HK-2 (cell line): ENCODE results near the gene PITPNC1.
"Not testable (repeated sequence)": the region's sequence is repeated elsewhere in the genome, so short reads cannot be mapped to it uniquely, and the experiment has no call there.

Experiments used
- DNase-seq: peaks from one replicate; pipeline ENCODE4 v3.0.0-alpha.2; 2018; ENCODE audit not compliant: unreplicated experiment

The PITPNC1 gene

GRCh38 chr17:67489273-67489672, 112.2 kb downstream of the PITPNC1 start:
- no peak for DNase-seq

DNA sequence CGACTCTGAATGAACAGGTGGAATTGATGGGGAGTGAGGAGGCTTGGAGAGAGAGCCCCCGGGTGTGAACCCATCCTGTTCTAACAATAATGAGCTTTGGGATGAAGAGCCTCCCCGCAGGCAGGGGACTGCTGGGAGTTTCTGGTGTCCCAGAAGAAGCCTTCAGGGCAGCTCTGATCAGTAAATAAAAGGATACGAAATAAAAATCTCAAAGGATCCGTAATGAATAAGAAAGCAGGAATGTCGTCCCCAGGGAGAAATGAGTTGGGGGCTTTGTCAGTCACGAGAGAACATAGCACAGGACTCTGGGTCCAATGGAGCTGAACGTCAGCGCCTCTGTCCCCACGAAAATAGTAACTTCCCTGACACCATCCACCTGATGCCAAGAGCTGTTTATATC, 113.4 kb downstream of the PITPNC1 start:
- DNase-seq, result no peak

GRCh38 chr17:67491009-67491680, 114.1 kb downstream of the PITPNC1 start:
- peak; percentile 75 for DNase-seq

DNA sequence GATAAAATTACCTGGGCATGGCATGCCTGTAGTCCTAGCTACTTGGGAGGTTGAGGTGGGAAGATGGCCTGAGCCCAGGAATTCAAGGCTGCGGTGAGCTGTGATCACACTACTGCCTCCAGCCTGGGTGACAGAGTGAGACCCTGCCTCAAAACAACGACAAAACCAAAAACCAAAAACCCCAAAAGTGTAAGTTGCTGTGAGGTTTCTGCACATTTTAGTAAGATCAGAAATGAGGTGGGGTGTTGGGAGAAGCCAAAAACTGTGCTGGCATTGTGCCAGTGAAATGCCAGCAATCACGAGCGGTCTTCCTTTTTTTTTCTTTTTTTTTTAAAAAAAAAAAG, 114.6 kb downstream of the PITPNC1 start:
- DNase-seq, result no peak

GRCh38 chr17:67492251-67492740, 115.2 kb downstream of the PITPNC1 start:
- DNase-seq, result no peak

DNA sequence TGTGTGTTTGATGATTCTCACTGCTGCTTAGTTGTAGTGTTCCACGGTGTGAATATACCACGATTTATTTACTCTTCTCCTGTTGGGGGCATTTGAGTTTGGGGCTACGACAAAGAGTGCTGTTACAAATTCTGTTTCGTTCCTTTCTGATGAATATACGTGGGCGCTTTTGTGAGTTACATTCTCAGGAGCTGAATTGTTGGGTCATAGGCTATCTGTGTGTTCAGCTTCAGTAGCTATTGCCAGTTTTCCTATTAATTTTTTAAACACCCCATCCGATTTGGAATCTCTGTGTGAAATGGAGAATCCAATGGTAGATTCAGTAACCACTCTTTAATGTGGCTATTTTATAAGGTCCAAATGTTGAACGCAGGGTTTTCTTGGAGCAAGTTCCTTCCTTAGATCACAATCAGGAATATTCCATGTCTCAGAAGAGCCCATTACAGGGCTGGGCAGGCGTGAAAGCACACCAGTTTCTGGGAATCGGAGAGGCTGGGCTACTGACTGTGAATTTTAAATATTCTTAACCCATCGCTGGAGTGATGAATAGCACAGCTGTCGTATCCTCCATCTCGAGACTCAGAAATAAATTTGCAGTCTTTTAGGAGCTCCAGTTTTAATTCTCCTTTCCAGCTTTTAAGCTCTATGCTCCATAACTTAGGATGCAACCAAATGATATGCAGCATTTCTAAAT, 115.9 kb downstream of the PITPNC1 start:
- DNase-seq, result no peak

- DNase-seq, result no peak
Observed at GRCh38 chr17:67493812-67494211, 116.7 kb downstream of the PITPNC1 start.

- not testable (repeated sequence) for DNase-seq
Observed at GRCh38 chr17:67495534-67495933, 118.5 kb downstream of the PITPNC1 start.

GRCh38 chr17:67496286-67496685, 119.2 kb downstream of the PITPNC1 start:
- DNase-seq, result no peak

DNA sequence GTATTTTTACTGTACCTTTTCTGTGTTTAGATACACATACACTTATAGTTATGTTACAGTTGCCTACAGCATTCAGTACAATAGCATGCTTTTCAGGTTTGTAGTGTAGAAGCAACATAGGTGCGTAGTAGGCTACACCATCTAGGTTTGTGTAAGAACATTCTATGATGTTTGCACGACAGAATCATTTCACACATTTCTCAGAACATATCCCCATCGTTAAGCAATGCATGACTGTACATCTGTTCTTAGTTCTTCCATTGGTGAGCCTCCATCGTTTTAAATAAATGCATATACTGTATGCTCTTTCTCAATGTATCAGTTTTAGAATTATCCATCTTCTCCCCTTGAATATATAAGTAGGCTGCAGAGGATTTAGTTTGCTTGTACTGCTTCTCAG, 122.6 kb downstream of the PITPNC1 start:
- no peak for DNase-seq

DNA sequence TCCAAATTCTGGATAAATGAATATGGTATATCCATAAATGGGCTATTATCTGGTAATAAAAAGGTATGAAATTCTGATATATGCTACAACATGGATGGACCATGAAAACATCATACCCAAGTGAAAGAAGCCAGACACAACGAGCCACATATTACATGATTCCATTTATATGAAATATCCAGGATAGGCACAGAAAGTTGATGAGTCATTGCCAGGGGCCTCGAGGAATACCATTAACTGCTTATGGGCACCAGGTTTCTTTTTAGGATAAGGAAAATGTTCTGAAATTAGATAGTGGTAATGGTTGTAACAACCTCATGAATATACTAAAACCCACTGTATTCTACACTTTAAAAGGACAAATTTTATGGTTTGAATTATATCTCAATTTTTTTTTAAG, 123.2 kb downstream of the PITPNC1 start:
- no peak for DNase-seq

GRCh38 chr17:67500677-67501300, 123.7 kb downstream of the PITPNC1 start:
- DNase-seq, result no peak

- DNase-seq, result no peak
Observed at GRCh38 chr17:67502151-67502550, 125.1 kb downstream of the PITPNC1 start.

DNA sequence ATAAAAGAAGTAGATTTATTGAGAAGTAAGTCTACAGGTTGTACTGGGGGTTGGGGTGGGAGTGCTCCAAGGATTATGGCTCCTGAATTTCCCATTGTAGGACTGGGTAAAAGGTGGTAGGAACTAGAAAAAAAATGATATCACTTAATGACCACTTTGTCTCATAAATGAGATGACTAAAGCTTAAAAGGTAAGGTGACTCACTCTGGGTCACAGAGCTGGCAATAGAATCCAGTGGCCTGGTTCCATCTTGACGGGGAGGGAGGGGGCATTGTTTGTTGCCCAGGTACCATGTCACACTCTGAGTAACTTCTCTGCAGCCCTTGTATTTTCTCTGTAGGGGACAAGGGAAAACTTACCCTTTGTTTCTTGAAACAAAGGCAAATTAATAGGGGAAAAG, 126.1 kb downstream of the PITPNC1 start:
- peak; percentile 22 for DNase-seq

GRCh38 chr17:67503739-67504138, 126.7 kb downstream of the PITPNC1 start:
- DNase-seq, result no peak

DNA sequence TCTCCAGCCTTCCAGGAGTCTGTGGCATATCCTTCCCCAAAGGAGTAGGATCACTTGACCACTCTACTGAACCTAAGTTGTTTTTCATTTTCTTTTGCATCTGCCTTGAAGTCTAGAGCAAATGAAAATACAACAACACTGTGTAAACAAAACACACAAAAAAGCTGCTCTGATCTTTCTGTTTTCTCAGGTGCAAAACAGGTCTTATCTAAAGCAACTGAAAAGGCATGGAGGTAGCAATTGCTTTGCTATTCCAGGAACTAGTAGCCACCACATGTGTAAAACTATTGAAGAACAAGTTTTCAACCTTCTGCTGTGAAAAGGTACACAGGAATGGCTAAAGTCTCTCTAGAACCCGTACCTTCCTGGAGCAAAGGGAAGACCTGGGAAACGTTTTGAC, 127.1 kb downstream of the PITPNC1 start:
- DNase-seq, result no peak

- peak; percentile 41 for DNase-seq
Observed at GRCh38 chr17:67506966-67507365, 129.9 kb downstream of the PITPNC1 start.

DNA sequence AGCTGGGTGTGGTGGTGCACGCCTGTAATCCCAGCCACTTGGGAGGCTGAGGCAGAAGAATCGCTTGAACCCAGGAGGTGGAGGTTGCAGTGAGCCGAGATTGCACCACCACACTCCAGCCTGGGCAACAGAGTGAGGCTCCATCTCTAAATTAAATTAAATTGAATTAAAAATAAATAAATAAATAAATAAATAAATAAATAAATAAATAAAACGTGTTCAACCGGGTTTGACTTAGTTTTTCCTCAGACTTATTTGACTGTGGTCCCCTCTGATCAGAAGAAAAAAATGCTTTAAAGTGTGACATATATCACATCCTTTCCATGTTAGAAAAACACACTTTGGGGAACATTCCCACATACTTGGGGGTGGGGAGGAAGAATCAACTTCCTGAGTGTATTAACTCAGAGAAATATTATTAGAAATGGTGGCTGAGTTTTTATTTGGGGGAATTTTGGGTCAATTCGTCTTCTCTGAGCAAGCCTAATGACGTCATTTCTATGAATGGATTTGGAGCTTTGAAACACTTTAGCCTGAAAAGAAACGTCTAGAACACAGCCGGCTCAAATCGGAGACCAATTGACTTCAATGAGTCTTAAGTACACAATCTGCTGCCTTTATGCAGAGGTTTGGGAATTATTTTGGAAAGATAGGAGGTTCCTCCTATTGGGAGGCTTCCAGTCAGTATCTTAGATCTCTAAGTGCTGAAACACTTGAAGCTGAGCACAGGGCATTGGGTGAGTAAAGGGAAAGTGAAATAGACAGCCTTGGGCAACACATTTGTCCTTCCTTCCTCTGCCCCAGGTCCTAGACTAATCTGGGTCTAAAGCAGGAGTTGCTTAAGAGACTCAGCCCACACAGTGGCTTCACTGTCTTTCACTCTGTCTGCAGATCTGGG, 132.6 kb downstream of the PITPNC1 start:
- DNase-seq, result no peak

GRCh38 chr17:67511012-67511411, 133.9 kb downstream of the PITPNC1 start:
- DNase-seq, result no peak

DNA sequence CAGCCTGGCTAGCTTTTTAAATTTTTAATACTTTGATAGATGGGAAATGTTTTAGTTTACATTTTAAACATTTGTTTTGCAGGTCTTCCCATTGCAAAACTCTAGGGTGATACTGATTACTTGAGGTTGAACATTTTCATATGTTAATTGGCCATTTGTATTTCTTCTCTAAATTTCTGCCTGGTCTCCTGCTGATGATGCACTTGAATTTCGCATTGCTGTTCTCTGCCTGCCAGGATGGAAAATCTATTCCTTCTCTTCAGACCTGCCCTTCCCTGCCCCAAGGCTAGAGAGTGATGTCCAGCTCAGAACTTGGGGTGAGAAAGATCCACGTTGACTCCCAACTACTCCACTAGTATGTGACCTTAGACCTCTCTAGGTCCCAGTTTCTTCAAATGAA, 134.7 kb downstream of the PITPNC1 start:
- no peak for DNase-seq

DNA sequence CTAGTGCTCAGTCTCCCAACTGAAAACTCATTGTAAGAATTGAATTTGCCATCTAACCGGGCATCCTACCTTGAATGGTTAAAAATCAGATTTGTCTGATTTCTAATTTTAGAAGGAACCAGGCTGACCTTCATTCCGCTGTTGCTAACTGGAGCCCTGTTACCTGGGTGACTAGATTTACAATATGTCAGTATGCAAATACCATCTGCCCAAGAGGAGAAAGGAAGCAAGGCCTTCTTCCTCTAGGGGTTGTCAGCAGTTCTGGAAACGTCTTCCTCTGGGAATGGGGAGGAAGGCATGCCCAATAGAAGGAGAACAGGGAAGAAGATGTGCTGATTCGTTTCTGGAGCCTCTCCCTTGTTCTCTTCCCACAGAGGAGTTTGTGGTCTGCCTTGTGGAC, 137.9 kb downstream of the PITPNC1 start:
- DNase-seq, result no peak

DNA sequence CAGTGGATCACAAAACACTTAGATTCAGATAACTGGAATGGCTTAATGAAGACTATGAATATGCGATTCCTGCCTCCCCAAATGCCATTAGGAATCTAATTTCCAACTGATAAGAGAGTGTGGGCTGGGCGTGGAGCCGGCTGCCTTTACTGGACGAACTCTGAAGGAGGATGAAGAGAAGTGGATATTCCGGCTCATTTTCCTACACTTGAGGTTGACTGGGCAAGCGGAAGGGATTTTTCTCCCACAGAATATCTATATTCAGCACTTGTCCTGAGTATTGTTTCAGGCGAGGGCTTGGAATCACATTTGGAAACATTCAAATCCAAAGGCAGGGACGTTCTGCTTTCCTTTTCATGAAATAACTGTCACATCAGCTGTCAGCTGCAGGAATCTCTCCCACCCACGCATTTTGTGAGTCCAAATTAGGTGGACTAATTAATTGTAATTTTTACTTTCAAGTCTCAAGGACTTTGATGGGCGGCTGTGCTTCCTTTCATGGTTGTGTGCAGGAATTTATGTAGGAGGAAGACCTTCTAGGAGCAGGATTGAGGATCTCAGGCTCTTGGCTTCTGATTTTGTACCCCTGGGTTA, 138.5 kb downstream of the PITPNC1 start:
- no peak for DNase-seq
